ENCODE data around the gene PDE3B.
"Not testable (repeated sequence)": the region's sequence is repeated elsewhere in the genome, so short reads cannot be mapped to it uniquely, and the experiment has no call there.

The PDE3B gene

DNA sequence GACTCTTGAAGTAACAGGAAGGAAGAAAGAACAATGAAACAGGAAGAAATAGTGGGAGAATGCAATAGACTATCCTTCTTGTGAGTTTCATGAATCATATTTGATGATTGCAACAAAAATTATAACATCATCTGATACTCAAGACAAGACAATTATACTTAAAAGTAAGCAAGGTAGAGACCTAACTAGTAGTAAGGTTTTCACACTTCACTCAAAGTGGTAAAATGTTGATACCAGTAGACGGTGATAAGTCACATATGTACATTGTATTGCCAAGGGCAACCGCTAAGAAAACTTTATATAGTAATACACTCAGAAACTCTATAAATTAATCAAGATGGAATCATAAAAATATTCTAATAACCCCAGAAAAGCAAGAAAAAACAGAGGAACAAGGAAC, 140.6 kb downstream of the PDE3B start:
- DNase-seq: no peak
- intact Hi-C loops (cut with DNase I): no loop called here

- no peak for DNase-seq
- intact Hi-C loops (cut with DNase I): loop anchor here (1.0 to 10.0 kb wide), 3 partner anchors 117 to 415 kb away; partner anchors contain the start of gene CALCB
Observed at GRCh38 chr11:14789879-14790484, 146.4 kb downstream of the PDE3B start.

DNA sequence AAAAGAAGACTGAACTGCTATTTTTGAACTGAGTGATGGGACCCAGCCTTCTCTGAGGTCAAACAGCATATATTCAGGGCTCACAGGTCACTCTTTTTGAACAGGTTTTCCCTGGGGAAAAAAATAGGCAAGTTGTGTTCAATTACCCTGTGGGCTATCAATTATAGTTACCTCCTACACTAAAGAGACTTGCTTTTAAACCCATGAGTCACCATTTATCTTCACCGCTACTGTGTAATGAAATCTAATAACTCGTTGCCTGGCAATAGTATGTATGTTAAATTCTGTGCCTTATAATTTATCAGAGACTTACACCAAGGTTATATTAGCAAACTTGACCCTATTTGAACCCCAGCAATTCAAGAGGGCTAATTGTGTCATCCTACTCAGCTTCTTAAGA, 149.9 kb downstream of the PDE3B start:
- intact Hi-C loops (cut with DNase I): loop anchor here (10.0 kb wide), 2 partner anchors 281 to 411 kb away; partner anchors contain the start of gene CALCB
- DNase-seq: no peak

- intact Hi-C loops (cut with DNase I): loop anchor here (10.0 kb wide), 2 partner anchors 279 to 409 kb away; partner anchors contain the start of gene CALCB
Observed at GRCh38 chr11:14796028-14796427, 152.4 kb downstream of the PDE3B start.

GRCh38 chr11:14803846-14804245, 160.2 kb downstream of the PDE3B start:
- no peak for DNase-seq

More at GRCh38 chr11:14796028-14796427, 152.4 kb downstream of the PDE3B start:
- not testable (repeated sequence) for DNase-seq

GRCh38 chr11:14809466-14809865, 165.9 kb downstream of the PDE3B start:
- DNase-seq: no peak
- intact Hi-C loops (cut with DNase I): no loop called here

More at GRCh38 chr11:14803846-14804245, 160.2 kb downstream of the PDE3B start:
- intact Hi-C loops (cut with DNase I): no loop called here

DNA sequence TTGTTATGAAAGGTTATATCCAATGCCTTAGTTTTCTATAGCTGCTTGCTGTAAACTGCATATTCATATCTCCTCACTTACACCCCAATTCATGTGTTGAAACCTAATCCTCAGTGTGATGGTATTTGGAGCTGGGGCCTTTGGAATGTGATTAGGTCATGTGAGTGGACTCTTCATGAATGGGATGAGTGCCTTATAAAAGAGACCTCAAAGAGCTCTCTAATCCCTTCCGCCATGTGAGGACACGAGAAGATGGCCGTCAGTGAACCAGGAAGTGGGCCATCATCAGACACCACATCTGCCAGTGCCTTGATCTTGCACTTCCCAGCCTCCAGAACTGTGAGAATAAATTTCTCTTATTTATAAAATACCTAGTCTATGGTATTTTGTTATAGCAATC, 169.2 kb downstream of the PDE3B start:
- peak in 1 of 10 donors; percentile 29 for DNase-seq
- intact Hi-C loops (cut with DNase I): no loop called here

- intact Hi-C loops (cut with DNase I): no loop called here
- no peak for DNase-seq
Observed at GRCh38 chr11:14813516-14813915, 169.9 kb downstream of the PDE3B start.

- no peak for DNase-seq
- intact Hi-C loops (cut with DNase I): no loop called here
Observed at GRCh38 chr11:14818779-14819178, 175.2 kb downstream of the PDE3B start.

GRCh38 chr11:14819596-14819995, 176.0 kb downstream of the PDE3B start:
- DNase-seq: no peak
- intact Hi-C loops (cut with DNase I): no loop called here

- DNase-seq: no peak
- intact Hi-C loops (cut with DNase I): no loop called here
Observed at GRCh38 chr11:14821031-14821430, 177.4 kb downstream of the PDE3B start.

- no peak for DNase-seq
- intact Hi-C loops (cut with DNase I): no loop called here
Observed at GRCh38 chr11:14826600-14826999, 183.0 kb downstream of the PDE3B start.

GRCh38 chr11:14835496-14836492, 192.2 kb downstream of the PDE3B start:
- intact Hi-C loops (cut with DNase I): no loop called here
- no peak for DNase-seq

DNA sequence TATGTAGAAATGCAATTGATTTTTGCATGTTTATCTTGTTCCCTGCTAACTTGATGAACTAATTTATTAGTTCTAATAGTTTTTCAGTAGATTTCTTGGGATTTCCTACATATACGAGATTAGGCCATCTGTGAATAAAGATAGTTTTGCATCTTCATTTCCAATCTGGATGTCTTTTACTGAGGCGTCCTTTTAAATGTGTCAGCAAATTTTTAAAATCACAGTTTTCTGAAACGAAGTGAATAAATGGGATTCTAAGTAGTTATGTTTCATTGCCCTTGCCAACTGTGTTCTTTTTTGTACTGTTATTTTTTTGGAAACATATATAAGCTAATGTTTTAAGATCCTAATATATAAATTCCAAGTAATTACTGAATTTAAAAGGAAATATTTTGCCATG, 198.4 kb downstream of the PDE3B start:
- DNase-seq: no peak
- intact Hi-C loops (cut with DNase I): no loop called here

DNA sequence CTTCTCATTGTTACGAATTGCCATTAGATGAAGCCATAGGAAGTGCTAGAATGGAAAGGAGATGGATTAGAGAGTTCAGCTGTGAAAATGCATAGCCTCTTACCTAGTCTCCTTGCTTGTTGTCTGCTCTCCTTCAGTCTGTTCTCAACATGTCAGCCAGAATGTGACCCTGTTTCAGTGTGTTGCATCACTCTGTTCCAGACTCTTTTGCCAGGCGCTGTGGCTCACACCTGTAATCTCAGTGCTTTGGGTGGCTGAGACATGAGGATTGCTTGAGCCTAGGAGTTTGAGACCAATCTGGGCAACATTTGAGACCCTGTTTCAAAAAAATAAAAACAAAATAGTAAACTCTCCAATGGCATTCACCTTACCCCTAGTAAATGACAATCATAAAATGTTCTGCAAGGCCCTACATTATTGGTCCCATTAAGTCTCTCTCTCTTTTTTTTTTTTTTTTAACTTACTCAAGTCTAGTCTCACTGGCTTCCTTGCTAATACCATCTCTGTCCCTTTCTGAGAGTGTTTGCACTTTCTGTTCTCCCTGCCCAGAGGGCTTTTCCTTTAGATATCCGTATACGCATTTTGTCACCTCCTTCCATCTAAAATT, 209.1 kb downstream of the PDE3B start:
- intact Hi-C loops (cut with DNase I): no loop called here
- DNase-seq: no peak

DNA sequence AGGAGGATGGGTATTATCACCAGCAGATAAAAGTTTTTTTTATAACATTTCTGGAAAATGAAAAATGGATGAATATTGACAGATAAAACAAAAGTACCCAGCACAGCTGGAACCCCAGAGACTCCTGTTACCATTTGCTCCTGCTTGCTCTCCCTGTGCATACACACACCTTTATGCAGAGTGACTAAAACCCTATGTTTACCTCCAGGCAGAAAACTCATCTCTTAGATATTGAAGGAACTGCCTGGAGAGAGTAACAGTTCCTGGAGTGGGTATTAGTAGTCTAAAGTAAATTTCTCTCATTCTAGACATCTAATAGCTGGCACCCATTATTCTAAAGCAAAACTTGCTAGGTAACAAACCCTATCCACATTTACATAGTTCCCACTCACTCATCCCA, 210.5 kb downstream of the PDE3B start:
- intact Hi-C loops (cut with DNase I): no loop called here

DNA sequence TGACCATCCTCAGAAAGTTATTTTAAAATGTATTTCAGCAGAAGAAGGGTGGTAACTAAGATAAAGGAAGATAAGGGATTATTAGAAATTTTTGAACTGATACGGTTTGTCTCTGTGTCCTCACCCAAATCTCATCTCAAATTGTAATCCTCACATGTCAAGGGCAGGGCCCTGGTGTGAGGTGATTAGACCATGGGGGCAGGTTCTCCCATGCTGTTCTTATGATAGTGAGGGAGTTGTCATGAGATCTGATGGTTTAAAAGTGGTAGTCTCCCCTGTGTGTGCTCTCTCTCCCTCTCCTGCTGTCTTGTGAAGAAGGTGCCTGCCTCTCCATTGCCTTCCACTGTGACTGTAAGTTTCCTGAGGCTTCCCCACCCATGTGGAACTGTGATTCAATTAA, 212.3 kb downstream of the PDE3B start:
- intact Hi-C loops (cut with DNase I): no loop called here

More for the DNA sequence above, 210.5 kb downstream of the PDE3B start:
- DNase-seq: no peak

GRCh38 chr11:14857621-14858020, 214.0 kb downstream of the PDE3B start:
- intact Hi-C loops (cut with DNase I): no loop called here

More for the DNA sequence above, 212.3 kb downstream of the PDE3B start:
- DNase-seq: no peak

DNA sequence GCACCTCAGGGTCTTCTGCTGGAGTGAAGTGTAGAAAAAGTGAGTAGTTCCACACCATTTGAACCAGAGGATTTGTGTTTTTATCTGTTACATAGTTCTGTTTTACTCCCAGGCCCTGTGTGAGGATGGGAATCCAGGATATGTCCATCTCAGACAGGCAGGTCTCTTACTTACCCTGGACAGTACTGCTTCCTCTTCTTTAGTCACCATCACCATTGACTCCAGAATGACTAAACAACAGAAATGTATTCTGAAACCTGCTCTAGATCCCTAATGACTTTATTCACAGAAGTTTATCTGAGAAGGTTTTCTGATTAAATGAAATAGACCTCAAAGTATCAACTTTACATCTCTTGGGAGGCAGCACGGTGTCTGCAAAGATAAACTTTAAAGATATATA, 214.8 kb downstream of the PDE3B start:
- DNase-seq: no peak
- intact Hi-C loops (cut with DNase I): no loop called here

More at GRCh38 chr11:14857621-14858020, 214.0 kb downstream of the PDE3B start:
- DNase-seq: no peak

GRCh38 chr11:14860511-14860910, 216.9 kb downstream of the PDE3B start:
- intact Hi-C loops (cut with DNase I): no loop called here
- no peak for DNase-seq

- peak in 1 of 10 donors; percentile 40 for DNase-seq
- intact Hi-C loops (cut with DNase I): no loop called here
Observed at GRCh38 chr11:14861680-14862079, 218.1 kb downstream of the PDE3B start.
